Choroid plexus epithelial cell (primary cell): Measurements from ENCODE around the gene SLC44A5.
"Not testable (repeated sequence)": the region's sequence is repeated elsewhere in the genome, so short reads cannot be mapped to it uniquely, and the experiment has no call there.

Experiments
- DNase-seq: peaks from one replicate; pipeline ENCODE4 v3.0.0-alpha.2; 2010; ENCODE audit warnings: low read depth
- H3K4me3 ChIP-seq: 2 replicates; pipeline ENCODE4 v1.5.1; 2011; ENCODE audit warnings: low read depth, mild to moderate bottlenecking, control low read depth, low read length, moderate library complexity
- TF ChIP-seq, protein P1 (sequence below): conservative IDR thresholded peaks from 2 replicates; pipeline ENCODE4 v1.5.1; 2011; ENCODE audit warnings: low read depth, mild to moderate bottlenecking, control low read depth, inconsistent platforms, low read length, moderate library complexity

The SLC44A5 gene

DNA sequence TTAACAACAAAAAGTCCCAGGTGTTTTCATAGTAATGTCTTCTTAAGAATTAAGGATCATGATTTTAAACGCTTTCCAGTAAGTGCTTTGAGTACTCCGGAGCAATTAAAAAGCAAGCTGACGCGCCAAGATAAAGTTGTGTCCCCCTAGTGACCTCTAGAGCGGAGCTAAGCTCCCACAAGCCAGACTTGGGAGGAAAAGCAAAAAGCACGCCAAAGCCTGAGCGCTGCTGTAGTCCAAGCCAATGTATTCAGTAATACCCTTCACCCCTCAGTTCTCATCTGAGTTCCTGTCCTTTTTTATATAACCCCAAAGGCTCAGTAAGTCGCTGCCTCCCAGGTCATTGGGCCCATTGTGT is 3.5 kb upstream of the SLC44A5 start:
- no peak for DNase-seq
- no peak overlapping the region for H3K4me3 ChIP-seq
- TF ChIP-seq, protein P1, sequence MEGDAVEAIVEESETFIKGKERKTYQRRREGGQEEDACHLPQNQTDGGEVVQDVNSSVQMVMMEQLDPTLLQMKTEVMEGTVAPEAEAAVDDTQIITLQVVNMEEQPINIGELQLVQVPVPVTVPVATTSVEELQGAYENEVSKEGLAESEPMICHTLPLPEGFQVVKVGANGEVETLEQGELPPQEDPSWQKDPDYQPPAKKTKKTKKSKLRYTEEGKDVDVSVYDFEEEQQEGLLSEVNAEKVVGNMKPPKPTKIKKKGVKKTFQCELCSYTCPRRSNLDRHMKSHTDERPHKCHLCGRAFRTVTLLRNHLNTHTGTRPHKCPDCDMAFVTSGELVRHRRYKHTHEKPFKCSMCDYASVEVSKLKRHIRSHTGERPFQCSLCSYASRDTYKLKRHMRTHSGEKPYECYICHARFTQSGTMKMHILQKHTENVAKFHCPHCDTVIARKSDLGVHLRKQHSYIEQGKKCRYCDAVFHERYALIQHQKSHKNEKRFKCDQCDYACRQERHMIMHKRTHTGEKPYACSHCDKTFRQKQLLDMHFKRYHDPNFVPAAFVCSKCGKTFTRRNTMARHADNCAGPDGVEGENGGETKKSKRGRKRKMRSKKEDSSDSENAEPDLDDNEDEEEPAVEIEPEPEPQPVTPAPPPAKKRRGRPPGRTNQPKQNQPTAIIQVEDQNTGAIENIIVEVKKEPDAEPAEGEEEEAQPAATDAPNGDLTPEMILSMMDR: no peak

DNA sequence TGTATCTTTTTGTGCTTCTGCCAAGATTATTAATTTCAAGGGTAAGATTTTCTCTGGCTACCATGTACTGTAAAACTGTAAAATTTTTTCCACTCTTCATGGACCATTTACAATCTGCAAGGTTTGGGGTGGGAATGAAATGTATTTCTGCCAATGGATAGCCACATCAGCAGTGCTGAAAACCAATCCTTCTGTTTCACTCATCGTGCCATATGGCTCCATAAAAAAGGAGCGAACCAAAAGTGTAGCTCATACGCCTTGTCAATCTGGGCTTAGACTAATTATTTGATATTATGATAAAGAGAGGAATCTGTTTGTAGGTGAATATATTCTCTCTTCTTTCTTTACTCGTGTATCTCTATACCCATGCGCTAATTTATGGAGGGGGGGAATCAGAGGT is 3.0 kb upstream of the SLC44A5 start:
- no peak for DNase-seq
- TF ChIP-seq, protein P1: no peak
- H3K4me3 ChIP-seq: no peak overlapping the region

DNA sequence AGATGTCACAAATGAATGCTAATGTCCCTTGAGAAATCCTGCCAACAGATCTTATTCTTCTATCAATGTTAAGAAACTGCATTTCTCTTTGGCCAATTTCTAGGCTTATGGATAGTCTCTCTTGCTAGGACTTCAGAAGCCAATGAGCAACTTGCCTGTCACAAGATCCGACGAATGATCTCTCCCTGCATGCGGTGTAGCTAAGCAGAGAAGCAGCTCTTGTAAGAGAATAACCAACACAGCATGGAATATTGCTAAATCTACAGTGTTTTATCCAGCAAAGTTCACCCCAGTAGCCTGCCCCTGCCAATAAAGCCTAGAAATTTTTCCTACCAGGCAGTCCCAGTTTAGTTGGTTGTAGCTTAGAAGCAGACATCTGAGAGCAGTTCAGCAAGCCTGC is 2.1 kb upstream of the SLC44A5 start:
- TF ChIP-seq, protein P1: no peak
- no peak overlapping the region for H3K4me3 ChIP-seq
- DNase-seq: no peak

DNA sequence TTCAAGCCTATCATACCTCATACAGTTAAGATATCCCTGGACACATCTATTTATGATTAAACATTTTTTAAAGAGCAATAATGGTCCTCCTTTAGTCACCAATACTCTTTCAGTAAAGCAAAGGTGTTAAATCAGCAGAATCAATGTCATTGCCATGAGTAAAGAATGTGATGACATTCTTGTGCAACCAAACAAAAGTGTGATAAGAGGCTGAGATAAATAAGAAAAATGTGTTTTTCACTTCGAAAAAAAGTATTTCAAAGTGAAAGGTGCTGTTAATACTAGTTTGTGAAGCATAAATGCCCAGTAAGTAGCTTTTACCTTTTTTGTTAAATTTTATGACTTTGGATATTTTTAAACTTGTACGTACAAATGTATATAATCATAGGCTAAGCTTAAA is 8.4 kb downstream of the SLC44A5 start:
- TF ChIP-seq, protein P1: no peak
- DNase-seq: no peak
- H3K4me3 ChIP-seq: no peak overlapping the region

DNA sequence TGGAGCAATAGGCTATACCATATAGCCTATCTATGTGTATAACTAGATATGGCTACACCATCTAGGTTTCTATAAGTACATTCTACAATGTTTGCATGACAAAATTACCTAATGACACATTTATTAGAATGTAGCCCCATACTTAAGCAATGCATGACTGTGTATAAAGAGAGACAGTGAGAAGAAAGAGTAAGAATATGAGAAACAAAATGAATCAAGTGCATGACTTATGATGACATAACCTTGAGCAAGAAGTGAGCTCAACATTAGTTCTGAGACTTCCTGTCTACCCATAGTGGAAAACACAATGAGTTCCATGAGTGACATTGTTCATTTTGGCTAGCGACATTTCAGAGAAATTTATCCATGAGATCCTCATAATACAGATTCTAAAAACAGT is 10.1 kb downstream of the SLC44A5 start:
- TF ChIP-seq, protein P1: no peak
- DNase-seq: no peak
- no peak overlapping the region for H3K4me3 ChIP-seq

DNA sequence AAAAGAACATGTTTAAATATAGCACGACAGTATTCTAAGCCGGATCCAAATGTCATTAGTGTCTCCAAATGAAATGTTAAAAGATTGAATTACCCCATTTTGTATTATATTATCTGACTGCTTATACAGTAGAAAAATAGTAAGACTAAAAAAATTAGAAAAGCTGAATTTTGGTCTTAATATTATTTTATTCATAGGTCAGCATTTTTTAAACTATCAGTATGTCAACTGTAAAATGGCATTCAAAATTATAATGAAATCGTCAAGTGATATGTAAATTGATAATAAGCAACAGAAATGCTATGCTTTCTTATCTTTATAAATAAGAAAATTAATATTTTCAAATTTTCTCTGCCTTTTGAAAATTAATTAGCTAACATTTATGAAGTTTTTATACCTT is 16.6 kb downstream of the SLC44A5 start:
- H3K4me3 ChIP-seq: no peak overlapping the region
- DNase-seq: no peak
- TF ChIP-seq, protein P1: no peak

DNA sequence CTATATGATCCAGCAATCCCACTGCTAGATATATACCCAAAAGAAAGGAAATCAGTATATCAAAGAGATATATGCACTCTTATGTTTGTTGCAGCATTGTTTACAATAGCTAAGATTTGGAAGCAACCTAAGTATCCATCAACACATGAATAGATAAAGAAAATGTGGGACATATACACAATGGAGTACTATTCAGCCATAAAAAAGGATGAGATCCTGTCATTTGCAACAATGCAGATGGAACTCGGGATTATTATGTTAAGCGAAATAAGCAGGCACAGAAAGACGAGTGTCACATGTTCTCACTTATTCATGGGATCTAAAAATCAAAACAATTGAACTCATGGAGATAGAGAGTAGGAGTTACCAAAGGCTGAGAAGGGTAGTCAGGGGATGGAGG is 17.5 kb downstream of the SLC44A5 start:
- not testable (repeated sequence) for H3K4me3 ChIP-seq, DNase-seq

DNA sequence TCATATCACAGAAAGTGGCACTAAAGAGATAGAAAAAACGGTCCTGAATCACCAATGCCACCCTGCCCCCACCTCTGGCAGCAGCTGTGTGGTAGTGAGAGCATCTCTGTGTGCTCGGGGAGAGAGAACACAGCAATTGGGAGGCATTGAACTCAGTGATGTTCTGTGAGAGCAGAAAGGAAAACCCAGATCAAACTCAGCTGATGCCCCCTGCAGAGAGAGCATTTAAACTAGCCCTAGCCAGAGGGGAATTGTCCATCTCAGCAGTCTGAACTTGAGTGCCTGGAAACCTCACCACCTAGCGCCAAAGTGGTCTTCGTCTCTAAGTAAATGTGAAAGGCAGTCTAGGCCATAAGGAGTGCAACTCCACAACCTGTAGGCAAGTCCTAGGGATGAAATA is 21.3 kb downstream of the SLC44A5 start:
- TF ChIP-seq, protein P1: no peak
- H3K4me3 ChIP-seq: no peak overlapping the region
- no peak for DNase-seq
